Endometrium (tissue), 2 donors: ENCODE data around the gene PKD1L1.

ENCODE experiments used
- FAIRE-seq: peaks from 2 replicates; lab custom pipeline; 2012; peaks lifted over from hg19 to GRCh38; lab: Jason Lieb, UNC
- donor health status: control.
- donor health status: control.

Gene PKD1L1

GRCh38 chr7:47905076-47905920 is 43.0 kb downstream of the PKD1L1 start:
- no peak for FAIRE-seq

- FAIRE-seq, result no peak
These were observed 46.3 kb downstream of the PKD1L1 start for GRCh38 chr7:47902013-47902412.

GRCh38 chr7:47901542-47901941 is 46.7 kb downstream of the PKD1L1 start:
- no peak for FAIRE-seq

GRCh38 chr7:47897831-47898230 is 50.4 kb downstream of the PKD1L1 start:
- FAIRE-seq, result no peak

GRCh38 chr7:47896809-47897423 is 51.4 kb downstream of the PKD1L1 start:
- no peak for FAIRE-seq

GRCh38 chr7:47895026-47895425 is 53.2 kb downstream of the PKD1L1 start:
- no peak for FAIRE-seq

GRCh38 chr7:47893721-47894365 is 54.4 kb downstream of the PKD1L1 start:
- no peak for FAIRE-seq

- FAIRE-seq, result no peak
These were observed 55.0 kb downstream of the PKD1L1 start for GRCh38 chr7:47893238-47893637.

- FAIRE-seq, result no peak
These were observed 57.7 kb downstream of the PKD1L1 start for GRCh38 chr7:47890606-47891005.

- no peak for FAIRE-seq
These were observed 58.1 kb downstream of the PKD1L1 start for GRCh38 chr7:47890125-47890524.

- FAIRE-seq, result no peak
These were observed 58.5 kb downstream of the PKD1L1 start for GRCh38 chr7:47889723-47890122.

GRCh38 chr7:47888371-47889265 is 59.6 kb downstream of the PKD1L1 start:
- no peak for FAIRE-seq

- FAIRE-seq, result no peak
These were observed 61.1 kb downstream of the PKD1L1 start for GRCh38 chr7:47887016-47887640.

- no peak for FAIRE-seq
These were observed 62.1 kb downstream of the PKD1L1 start for GRCh38 chr7:47885987-47886811.

- FAIRE-seq, result no peak
These were observed 62.8 kb downstream of the PKD1L1 start for GRCh38 chr7:47885309-47885986.

- no peak for FAIRE-seq
These were observed 63.6 kb downstream of the PKD1L1 start for GRCh38 chr7:47884675-47885074.

- FAIRE-seq, result no peak
These were observed 65.6 kb downstream of the PKD1L1 start for GRCh38 chr7:47882635-47883034.

- FAIRE-seq, result no peak
These were observed 67.0 kb downstream of the PKD1L1 start for GRCh38 chr7:47881256-47881655.

- FAIRE-seq, result no peak
These were observed 69.6 kb downstream of the PKD1L1 start for GRCh38 chr7:47878662-47879061.

- FAIRE-seq, result no peak
These were observed 70.9 kb downstream of the PKD1L1 start for GRCh38 chr7:47877336-47877735.
